Measurements from ENCODE around the gene KLK7.
"Not testable (repeated sequence)": the region's sequence is repeated elsewhere in the genome, so short reads cannot be mapped to it uniquely, and the experiment has no call there.

KLK7 gene

DNA sequence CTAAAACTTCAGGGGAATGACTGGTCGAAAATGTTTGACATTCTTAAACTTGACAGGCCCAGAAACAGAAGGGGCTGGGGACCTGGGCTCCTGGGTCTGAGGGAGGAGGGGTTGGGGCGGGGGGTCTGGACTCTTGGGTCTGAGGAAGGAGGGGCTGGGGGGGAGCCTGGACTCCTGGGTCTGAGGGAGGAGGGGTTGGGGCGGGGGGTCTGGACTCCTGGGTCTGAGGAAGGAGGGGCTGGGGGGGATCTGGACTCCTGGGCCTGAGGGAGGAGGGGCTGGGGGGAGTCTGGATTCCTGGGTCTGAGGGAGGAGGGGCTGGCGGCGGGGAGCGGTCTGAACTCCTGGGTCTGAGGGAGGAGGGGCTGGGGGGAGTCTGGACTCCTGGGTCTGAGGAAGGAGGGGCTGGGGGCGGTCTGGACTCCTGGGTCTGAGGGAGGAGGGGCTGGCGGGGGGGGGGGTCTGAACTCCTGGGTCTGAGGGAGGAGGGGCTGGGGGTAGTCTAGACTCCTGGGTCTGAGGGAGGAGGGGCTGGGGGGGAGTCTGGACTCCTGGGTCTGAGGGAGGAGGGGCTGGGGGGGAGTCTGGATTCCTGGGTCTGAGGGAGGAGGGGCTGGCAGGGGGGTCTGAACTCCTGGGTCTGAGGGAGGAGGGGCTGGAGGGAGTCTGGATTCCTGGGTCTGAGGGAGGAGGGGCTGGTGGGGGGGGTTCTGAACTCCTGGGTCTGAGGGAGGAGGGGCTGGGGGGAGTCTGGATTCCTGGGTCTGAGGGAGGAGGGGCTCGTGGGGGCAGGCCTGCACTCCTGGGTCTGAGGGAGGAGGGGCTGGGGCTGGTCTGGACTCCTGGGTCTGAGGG is 8.8 kb downstream of the KLK7 start:
- no peak for DNase-seq

DNA sequence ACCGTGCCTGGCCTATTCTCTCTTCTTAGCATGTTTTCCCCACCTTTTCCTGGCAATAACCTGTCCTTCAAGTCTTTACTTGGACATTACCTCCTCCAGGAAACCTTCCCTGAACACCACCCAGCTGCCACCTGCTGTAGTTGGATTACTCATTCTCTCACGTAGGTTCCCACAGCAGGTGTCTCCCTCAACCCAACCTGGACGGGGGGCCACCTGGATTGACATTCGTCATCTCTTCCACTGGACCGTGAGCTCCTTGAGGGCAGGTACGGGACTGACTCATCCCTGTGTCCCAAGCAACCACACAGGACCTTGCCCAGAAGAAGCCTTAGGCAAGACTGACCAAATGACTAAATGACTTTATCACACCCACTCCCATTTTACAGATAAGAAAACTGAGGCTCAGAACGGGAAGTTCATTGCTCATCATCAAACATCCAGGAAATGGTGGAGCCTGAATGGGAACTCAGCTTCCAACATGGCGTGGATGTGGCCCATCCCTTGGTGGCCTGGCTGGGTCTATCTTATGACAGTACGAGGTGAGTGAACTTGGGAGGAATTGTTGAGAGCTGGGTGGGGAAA is 10.8 kb downstream of the KLK7 start:
- DNase-seq, result no peak

DNA sequence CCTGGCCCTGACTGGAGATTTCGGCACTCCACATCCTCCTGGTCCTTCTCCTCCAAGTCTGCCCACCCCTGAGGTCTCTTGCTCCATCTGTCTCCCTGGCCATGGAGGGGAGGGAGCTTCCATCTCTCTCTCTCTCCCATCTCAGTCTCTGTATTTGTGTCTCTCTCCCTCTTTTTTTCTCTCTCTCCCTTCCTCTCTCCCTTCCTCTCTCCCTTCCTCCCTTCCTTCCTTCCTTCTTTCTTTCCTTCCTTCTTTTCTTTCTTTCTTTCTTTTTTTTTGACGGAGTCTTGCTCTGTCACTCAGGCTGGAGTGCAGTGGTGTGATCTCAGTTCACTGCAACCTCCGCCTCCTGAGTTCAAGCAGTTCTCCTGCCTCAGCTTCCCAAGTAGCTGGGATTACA is 13.9 kb downstream of the KLK7 start:
- not testable (repeated sequence) for DNase-seq

DNA sequence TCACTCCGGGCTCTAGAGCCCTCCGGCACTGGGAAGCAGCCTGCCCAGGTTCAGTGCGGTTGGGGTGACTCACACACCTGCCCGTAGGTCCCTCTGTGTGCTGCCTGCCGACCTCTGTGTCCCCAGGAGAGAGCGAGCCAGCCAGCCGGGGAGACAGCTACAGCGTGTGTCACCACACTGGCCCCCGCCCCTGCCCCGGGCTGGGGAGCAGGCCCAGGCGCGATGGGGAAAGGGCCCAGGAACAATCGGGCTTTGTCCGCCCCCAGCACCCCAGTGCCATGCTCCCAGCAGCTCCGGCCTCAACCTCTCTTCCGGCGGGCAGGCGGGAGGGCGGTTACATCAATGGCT is 14.3 kb downstream of the KLK7 start, which contains the start of gene KLK6:
KLK6 (minus strand) TSS at position 179 of the 348 bp plus-strand sequence. CDS start 1,487 bp downstream, outside the sequence.
- no peak for DNase-seq

DNA sequence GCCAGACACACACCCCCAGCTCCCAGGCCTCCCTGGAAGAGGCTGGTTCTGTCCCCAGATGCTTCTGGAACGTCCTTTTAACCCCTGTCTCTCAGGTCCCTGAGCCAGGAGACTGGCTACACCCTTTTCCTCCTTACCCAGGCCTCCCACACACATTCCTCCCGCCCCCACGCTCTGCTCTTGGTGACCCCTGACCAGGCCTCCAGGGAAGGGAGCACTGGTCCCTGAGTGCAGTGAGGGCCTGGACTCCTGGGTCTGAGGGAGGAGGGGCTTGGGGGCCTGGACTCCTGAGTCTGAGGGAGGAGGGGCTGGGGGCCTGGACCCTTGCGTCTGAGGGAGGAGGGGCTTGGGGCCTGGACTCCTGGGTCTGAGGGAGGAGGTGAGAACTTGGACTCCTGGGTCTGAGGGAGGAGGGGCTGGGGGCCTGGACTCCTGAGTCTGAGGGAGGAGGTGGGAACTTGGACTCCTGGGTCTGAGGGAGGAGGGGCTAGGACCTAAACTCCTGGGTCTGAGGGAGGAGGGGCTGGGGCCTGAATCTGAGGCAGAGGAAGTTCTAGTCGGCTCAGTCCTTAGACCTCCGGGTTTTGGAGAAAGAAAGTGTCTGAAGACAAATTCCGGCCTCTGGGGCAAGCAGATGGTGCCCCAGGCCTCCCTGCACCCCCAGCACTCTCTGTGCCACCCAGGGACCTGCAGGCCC is 14.9 kb downstream of the KLK7 start:
- no peak for DNase-seq

DNA sequence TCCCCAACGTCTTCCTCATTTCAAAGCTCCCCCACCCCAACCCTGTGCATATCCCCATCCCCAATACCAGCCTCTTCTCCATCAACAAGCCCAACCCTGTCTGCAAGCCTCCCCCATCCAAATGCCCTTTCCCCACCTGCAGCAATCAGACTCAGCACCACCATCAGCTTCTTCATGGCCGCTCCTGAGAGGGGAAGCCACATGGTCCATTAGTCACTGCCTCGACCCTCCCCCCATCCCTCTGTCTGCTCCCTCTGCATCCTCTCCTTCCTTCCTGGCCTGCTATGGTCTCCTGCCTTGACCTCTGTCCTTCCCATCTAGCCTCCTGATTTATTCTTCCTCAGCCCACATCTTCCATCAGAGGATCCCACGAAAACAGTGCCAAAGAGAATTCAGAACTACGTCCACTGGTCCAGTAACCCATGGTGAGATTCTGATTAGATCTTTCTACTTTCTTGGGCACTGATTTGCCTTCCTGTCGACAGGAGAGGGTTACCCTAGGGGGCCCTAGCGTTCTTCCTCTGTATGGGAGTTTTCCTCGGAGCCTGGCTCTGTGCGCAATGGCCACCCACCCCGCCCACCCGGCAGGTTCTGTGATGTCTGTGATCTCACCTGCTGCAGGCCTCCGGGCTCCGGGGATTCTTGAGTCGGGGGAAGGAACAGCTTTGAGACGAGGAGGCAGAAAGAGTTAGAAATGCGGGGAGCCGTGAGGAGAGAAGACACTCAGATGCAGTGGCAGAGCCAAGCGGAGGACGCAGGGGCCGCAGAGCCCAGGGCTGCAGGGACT is 15.6 kb downstream of the KLK7 start:
- no peak for DNase-seq

DNA sequence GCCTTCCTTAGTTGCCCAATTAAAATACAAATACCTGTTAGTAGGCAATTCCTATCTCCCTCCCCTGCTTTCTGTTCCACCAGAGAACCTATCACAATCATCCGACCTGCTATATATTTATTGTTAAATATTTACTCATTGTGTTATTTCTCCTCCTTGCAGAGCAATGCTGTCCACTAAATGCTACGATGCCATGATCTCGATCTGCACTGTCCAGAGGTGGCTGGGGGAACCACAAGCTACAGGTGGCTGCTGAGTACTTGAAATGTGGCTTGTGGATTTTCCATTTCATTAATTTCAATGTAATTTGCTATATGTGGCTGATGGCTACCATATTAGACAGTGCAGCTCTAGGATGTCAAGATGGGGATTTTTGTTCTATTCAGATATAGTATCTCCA is 19.5 kb downstream of the KLK7 start:
- no peak for DNase-seq

DNA sequence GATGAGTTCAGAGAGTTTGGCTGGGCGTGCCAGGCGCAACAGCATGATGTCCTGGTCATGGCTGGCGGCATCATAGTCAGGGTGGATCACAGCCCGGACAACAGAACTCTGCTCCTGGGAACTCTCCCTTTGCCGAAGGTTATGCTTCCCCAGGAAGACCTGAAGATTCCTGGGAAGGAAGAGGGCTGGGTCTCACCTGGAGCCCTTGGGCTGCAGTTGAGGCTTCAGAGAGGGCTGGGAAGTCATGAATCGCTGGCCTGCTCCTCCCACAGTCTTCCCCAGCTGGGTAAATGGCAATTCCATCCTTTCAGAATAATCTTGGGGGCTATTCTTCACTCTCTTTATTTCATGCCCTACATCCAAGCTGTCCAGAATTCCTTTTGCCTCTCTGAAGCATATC is 20.3 kb downstream of the KLK7 start:
- DNase-seq, result no peak

DNA sequence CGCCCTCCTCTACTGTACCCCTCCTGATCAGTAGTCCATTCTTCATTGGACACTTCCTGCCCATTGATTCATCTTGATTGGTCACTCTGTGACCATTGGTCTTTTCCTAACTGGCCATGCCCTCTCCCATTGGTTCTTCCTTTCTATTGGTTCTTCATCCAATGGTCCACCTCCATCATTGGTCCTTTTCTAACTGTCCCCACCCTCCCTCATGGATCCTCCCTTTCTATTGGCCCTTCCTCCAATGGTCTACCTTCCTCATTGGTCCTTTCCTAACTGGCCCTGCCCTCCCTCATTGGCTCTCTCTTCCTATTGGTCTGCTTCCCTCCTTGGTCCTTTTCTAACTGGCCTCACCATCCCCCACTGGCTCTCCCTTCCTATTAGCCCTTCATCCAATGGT is 21.5 kb downstream of the KLK7 start:
- DNase-seq, result no peak

DNA sequence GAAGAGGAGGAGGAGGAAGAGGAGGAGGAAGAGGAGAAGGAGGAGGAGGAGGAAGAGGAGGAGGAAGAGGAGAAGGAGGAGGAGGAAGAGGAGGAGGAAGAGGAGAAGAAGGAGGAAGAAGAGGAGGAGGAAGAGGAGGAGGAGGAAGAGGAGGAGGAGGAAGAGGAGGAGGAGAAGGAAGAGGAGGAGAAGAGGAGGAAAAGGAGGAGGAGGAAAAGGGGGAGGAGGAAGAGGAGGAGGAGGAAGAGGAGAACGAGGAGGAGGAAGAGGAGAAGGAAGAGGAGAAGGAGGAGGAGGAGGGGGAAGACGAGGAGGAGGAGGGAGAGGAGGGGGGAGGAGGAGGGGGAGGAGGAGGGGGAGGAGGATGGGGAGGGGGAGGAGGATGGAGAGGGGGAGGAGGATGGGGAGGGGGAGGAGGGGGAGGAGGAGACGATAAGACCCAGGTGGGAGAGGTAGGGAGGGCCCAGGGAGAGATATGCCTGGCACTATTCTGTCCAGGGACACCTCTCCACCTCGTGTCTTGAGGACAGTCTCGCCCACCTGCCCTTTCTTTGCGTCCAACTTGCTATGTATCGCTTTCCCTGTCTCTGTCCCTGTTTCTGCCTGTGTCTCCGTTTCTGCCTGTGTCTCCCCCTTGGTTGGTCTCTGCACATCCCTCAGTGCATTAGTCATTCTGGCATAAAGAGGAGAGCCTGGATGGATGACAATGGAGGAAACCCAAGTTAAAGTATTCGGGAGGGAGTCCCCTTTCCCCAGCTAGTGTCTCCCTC is 23.8 kb downstream of the KLK7 start:
- no peak for DNase-seq

DNA sequence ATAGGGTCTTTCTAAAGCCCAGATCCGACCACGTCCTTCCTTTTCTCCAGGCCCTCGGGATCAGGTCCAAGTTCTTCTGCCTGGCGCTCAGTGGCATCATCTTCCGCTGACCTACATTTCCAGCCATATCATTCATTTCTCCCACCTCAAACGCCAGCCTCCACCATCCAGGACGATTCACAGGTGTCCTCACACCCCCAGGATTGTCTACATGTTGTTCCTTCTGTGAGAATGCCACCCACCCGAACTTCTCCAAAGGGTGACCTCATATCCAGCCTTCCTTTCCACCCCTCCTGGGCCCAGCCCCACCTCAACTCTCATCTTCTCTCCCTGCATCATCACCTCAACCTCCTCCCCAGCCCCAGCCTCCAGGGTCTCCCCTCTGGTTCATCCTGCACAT is 26.1 kb downstream of the KLK7 start:
- DNase-seq, result no peak

DNA sequence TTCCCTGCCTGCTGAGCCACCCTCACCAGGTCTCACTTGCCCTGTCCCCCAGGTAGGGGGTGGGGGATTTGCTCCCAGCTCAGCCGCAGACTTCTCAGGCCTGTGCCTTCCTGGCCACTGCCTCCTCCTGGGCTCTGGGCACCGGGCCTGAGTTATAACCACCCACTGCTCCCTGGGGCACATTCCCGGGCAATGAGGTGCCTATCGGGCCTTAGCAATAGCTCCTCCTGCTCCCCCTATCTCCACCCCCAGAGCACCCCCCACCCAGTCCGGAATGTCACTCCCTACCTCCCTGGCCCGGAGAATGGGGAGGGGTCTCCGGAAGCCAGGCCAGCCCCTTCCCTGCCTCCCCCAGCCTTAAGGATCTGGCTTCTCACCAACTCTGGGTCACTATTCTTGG is 30.8 kb downstream of the KLK7 start, which contains the start of gene KLK5:
KLK5 (minus strand) TSS at position 129 of the 400 bp plus-strand sequence. CDS start 381 bp downstream, outside the sequence.
- DNase-seq, result no peak

DNA sequence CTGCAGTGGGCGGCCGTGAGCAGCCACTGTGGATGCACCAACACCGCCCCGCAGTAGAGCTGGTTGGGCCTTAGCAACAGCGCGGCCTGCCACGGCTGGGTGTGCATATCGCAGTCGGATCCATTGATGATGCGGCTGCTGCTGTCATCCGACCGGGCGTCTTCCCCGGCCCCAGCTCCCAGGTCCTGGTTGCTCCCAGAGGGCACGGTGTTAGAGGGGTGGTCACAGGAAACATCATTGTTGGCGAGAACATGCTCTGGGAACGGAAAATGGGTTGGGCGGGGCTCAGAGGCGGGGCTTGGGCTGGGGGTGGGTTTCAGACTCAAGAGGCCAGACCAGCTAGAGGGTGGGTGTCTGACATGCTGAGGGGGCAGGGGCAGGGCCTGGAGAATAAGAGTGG is 33.9 kb downstream of the KLK7 start:
- DNase-seq, result no peak

DNA sequence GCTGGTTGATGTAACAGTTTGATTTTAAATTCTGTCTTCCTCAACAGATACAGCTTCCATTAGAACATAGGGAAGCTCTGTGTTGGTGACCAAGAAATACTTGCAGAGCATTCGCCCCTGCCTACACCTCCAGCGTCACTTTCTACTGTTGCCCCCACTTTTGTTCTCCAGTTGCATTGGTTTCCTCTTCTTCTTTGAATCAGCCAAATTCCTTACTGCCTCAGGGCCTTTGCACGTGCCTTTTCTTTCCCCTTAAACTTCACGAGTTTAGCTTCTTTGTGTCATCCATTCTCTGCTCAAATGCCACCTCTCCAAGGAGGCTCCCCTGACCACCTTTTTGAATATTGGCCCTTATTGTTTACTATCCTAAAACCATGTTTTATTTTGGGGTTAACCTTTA is 36.6 kb downstream of the KLK7 start:
- DNase-seq, result no peak

DNA sequence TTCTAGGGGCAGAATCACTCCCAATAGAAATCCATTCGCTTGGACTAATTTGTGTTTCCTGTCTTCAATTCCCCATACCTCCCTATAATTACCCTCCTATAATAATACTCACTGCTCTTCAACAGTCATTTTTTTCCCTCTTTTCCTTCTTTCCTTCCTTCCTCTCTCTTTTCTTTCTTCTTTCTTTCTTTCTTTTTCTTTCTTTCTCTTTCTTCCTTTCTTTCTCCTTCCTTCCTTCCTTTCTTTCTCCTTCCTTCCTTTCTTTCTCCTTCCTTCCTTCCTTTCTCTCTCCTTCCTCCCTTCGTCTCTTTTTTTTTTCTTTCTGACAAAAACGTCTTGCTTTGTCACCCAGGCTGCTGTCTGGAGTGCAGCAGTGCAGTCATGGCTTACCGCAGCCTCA is 38.9 kb downstream of the KLK7 start:
- DNase-seq, result no peak

DNA sequence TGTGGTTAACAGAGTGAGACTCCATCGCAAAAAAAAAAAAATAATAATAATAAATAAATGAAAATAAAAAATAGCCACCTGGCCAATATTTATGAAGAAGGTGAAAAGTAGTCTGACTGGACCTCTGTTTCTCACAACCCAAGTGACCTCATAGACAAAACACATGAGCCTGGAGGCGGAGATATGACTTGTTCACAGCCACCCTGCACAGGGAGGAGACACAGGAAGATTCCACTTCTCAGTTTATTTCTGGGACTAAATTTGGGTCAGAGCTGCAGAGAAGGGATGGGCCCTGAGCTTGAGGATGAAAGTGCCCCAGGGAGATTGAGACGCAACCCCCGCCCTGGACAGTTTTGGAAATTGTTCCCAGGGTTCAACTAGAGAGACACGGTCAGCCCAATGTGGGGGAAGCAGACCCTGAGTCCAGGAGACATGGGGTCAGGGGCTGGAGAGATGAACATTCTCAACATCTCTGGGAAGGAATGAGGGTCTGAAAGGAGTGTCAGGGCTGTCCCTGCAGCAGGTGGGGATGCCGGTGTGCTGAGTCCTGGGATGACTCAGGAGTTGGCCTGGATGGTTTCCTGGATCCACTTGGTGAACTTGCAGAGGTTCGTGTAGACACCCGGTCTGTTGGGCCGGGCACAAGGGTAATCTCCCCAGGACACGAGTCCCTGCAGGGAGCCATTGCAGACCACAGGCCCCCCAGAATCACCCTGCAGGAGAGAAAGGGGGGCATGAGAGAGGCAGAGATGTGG is 40.5 kb downstream of the KLK7 start:
- DNase-seq, result no peak

DNA sequence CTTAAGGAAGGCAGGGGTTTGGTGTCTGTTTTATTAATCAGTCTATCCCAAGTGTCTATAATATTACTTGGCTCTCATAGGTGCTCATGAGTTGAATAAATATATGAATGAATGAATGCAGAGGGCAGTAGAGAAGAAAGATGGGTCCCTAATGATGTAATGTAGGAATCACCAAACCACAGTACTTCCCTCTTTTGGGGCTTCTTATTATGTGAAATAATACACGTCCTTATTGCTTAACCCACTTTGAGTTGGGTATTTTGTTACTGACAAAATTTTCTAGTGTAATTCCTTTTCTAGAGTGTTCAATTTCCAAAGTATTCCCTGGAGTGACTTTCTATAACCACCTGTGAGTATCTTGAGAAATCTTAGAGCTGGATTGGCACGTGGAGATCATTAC is 44.1 kb downstream of the KLK7 start:
- no peak for DNase-seq

DNA sequence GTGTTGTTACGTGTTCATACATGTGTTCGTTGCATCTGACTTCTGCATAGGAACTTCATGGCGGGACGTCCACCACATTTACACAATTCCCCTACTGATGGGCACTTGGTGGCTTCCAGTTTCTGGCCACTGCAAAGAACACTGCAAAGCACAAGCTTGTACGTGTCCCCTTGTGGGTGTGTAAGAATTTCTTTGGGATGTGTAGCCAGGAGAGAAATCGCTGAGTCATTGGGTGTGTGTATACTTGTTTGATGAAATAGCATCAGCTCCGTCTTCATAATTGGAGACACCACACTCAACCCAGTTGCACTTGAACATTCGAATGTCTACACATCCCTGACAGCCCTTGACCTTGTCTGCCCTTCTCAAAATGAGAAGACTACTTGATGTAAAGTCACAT is 50.1 kb downstream of the KLK7 start:
- DNase-seq, result no peak

DNA sequence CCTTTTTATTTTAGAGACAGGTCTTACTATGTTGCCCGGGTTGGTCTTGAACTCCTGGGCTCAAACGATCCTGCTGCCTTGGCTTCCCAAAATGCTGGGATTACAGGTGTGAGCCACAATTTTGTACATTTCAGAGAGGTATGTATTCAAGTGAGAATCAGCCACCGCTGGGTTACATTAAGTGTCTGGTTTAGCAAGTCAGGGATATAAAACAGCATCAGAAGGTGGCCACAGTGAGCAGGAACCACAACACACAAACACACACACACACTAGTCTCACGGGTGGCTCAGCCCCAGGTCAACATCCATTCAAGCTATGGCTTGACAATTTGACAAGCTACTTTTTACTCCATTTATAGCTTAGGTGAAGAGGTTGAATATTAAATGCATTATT is 51.0 kb downstream of the KLK7 start:
- no peak for DNase-seq

DNA sequence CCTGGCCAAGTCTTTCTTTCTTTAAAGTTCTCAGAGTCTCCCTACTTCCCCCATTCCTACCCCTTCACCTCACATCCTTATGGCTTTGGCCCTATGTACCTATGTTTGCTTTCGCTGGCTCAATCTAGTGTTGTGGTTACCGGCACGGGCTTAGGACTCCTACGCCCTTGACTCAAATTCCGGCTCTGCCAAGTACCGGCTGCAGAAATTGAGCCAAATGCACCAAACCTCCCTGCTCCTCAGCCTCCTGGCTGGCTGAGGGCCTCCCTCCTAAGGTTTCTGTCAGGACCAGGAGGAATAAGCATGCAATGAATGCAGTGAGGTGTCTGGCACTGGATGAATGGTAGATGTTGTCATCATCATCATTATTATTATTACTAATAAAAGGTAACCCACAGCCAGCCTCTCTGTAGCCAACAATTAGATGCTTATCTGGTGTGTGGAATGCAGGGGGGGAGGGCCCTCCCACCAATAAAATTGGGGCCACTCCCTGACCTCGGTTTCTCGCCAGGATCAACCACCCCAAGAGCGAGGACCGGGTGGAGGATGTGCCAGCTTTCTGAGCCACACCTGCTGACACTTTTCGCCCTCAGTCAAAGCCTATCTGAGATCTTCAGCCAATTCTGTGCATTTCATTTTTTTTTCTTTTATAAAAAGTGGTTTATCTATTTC is 51.6 kb downstream of the KLK7 start:
- no peak for DNase-seq

DNA sequence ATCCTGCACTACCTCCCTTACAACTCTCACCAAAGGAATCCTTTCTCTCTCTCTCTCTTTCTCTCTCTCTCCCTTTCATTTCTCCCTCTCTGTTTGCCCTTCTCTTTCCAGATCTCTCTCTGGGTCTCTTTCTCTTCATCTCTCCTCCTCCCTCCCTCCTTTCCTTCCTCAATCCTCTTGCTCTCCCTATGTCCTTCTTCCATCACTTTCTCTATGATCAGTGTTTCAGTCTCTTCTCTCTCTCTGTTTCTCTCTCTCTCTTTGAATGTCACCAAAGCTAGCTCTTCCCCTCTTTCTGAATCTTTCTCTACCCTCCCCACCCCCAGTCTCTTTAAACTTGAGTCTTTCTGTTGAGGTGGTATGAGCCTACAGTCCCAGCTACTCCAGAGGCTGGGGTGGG is 52.7 kb downstream of the KLK7 start:
- DNase-seq, result no peak

Data from NCI-H510A treated with DMSO at 0.1 percent for 48 hours (cell line).